Measurements from ENCODE around the gene GNS. TPM values are rescaled to one million over a fixed set of nuclear protein-coding genes. Genes with fewer than 3 reads are reported as not detected.

Gene GNS
- total RNA-seq, 6 experiments from 2014 or later = 41.0 to 87.5 (median 63.7) TPM

DNA sequence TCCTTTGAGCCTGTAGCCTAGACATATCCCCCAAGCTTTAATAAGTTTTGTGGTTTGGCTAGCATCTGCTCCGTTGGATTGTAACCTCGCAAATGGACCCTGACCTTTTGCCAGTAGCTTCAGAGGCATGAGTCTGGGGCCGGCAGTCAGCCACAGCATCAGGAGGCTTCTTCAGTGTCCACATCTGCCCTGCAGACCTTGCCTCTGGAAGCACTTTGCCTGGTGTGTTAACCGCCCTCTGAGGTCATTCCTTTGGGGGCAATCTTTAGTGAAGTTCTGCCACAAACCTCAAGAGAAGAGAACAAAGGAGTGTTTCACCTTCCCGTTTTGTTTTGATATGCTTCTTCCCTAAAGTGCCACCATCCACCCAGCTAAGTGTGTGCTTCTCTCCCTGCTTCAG lies 71.4 kb downstream of the GNS start:
- Histone ChIP-seq H3K27ac (no peak overlapping the region), H3K9me3 (no peaks in the 10 kb centered on the region), H3K4me3 (no peak overlapping the region), H3K4me1 (peaks cover 0 to 2% (median 0%) of the 10 kb centered on the region in 4 donors), H3K36me3 (no peaks in the 10 kb centered on the region), H3K27me3 (no peaks in the 10 kb centered on the region)
- 28% methylated on average over 2 of the region's 5 CpGs for WGBS (ENCODE audit: insufficient coverage, low coverage, low lambda C conversion rate, missing lambda C conversion rate)
- ATAC-seq = peak in 2 of 4 donors; percentile 14 to 40
- DNase-seq = peak in 1 of 3 donors; percentile 36
- intact Hi-C loops (cut with DNase I) = no loop called here
- TF ChIP-seq POLR2A (IDR thresholded peaks at IDR 0.05) (no peak), CTCF (IDR thresholded peaks at IDR 0.05) (no peak)

- ATAC-seq = no peak
- intact Hi-C loops (cut with DNase I) = no loop called here
- no peaks in the 10 kb centered on the region for H3K9me3 ChIP-seq
- no peak for TF ChIP-seq POLR2A (IDR thresholded peaks at IDR 0.05)
- TF ChIP-seq CTCF (IDR thresholded peaks at IDR 0.05) = no peak
- H3K27me3 ChIP-seq = no peaks in the 10 kb centered on the region
- WGBS (ENCODE audit: insufficient coverage, low coverage, low lambda C conversion rate, missing lambda C conversion rate) = 91% methylated on average over 11 of the region's 15 CpGs
- DNase-seq = no peak
- H3K36me3 ChIP-seq = no peaks in the 10 kb centered on the region
- H3K4me3 ChIP-seq = no peak overlapping the region
- peaks cover 0 to 2% (median 0%) of the 10 kb centered on the region in 4 donors for H3K4me1 ChIP-seq
- H3K27ac ChIP-seq = no peak overlapping the region
Measured at GRCh38 chr12:64685605-64686004, 73.6 kb downstream of the GNS start.

DNA sequence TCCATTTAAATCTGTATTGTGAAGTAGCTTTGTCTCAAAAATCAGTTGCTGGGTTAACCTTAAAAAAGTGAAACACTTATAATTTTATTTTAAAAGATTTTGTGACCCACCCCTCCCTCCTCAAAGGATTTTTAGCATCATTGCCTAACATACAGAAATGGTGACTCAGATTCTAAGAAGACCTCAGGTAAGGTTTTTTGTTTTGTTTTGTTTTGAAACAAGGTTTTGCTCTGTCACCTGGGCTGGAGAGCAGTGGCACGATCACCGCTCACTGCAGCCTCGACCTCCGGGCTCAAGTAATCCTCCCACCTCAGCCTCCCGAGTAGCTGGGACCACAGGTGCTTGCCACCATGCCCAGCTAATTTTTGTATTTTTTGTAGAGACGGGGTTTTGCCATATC lies 74.2 kb downstream of the GNS start:
- 97% methylated on average over 6 of the region's 6 CpGs for WGBS (ENCODE audit: insufficient coverage, low coverage, low lambda C conversion rate, missing lambda C conversion rate)
- DNase-seq (no peak), ATAC-seq (no peak)
- TF ChIP-seq POLR2A (IDR thresholded peaks at IDR 0.05) (no peak), CTCF (IDR thresholded peaks at IDR 0.05) (no peak)
- Histone ChIP-seq H3K9me3 (no peaks in the 10 kb centered on the region), H3K4me3 (no peak overlapping the region), H3K27me3 (no peaks in the 10 kb centered on the region), H3K36me3 (no peaks in the 10 kb centered on the region), H3K4me1 (peaks cover 0 to 2% (median 0%) of the 10 kb centered on the region in 4 donors), H3K27ac (no peak overlapping the region)
- intact Hi-C loops (cut with DNase I) = no loop called here

GRCh38 chr12:64683816-64684543 lies 75.2 kb downstream of the GNS start:
- Histone ChIP-seq H3K27me3 (no peaks in the 10 kb centered on the region), H3K27ac (no peak overlapping the region), H3K4me1 (peaks cover 0 to 2% (median 0%) of the 10 kb centered on the region in 4 donors), H3K4me3 (no peak overlapping the region), H3K9me3 (no peaks in the 10 kb centered on the region), H3K36me3 (no peaks in the 10 kb centered on the region)
- intact Hi-C loops (cut with DNase I) = no loop called here
- ATAC-seq (no peak), DNase-seq (no peak)
- 85% methylated on average over 9 of the region's 10 CpGs for WGBS (ENCODE audit: insufficient coverage, low coverage, low lambda C conversion rate, missing lambda C conversion rate)
- TF ChIP-seq CTCF (IDR thresholded peaks at IDR 0.05) (no peak), POLR2A (IDR thresholded peaks at IDR 0.05) (no peak)

Measured in right lobe of liver (tissue), 6 donors.